Bronchial epithelial cell (primary cell): ENCODE measurements around the gene HECW1. TPM values are rescaled to one million over a fixed set of nuclear protein-coding genes. Genes with fewer than 3 reads are reported as not detected.

ENCODE experiments used
- DNase-seq: peaks from one replicate; pipeline ENCODE4 v3.0.0-alpha.2; 2010; ENCODE audit warnings: low read depth
- FAIRE-seq: peaks from 2 replicates; lab custom pipeline; 2011; peaks lifted over from hg19 to GRCh38; lab: Jason Lieb, UNC
- H3K27me3 ChIP-seq: 2 replicates; pipeline ENCODE4 v1.5.1; 2011; ENCODE audit warnings: low read length; ENCODE audit not compliant: control insufficient read depth, insufficient read depth
- H3K36me3 ChIP-seq: 2 replicates; pipeline ENCODE4 v1.5.1; 2011; ENCODE audit warnings: low read length; ENCODE audit not compliant: control insufficient read depth, insufficient read depth
- H3K4me3 ChIP-seq: 2 replicates; pipeline ENCODE4 v1.5.1; 2011; ENCODE audit warnings: mild to moderate bottlenecking, low read depth, low read length, control low read depth
- total RNA-seq: library from RNA; depleted of rRNA; stranded (reverse); fragments of >200 nt; gene quantifications from 2 replicates; pipeline ENCODE4 v1.2.1, GENCODE V29; 2014
- TF ChIP-seq, protein P1 (sequence below): IDR thresholded peaks from 2 replicates; pipeline ENCODE4 v1.5.1; 2011; ENCODE audit warnings: mild to moderate bottlenecking, moderate library complexity, low read length, control low read depth, inconsistent platforms; ENCODE audit not compliant: insufficient read depth, severe bottlenecking

HECW1 gene
- total RNA-seq, 1 donor from 2014 or later, result under 0.01 TPM

DNA sequence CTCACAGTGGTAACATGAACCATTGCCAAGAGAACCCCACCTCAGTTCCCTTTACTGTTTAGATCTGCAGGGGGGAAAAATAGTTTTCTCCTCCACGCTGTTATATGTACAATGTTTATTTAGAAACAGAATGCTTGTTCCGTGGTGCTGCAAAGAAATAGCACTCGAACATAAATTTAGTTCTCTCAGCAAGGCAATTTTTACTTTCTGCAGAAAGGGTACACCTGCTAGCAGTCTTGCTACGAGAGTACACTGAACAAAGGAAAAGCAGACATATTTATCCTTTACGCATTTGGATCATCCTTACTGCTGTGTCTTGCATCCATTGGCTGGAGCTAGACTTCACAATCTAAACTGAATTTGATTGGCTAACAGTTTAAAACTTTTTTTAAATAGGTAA, 178.5 kb downstream of the HECW1 start:
- TF ChIP-seq, protein P1, sequence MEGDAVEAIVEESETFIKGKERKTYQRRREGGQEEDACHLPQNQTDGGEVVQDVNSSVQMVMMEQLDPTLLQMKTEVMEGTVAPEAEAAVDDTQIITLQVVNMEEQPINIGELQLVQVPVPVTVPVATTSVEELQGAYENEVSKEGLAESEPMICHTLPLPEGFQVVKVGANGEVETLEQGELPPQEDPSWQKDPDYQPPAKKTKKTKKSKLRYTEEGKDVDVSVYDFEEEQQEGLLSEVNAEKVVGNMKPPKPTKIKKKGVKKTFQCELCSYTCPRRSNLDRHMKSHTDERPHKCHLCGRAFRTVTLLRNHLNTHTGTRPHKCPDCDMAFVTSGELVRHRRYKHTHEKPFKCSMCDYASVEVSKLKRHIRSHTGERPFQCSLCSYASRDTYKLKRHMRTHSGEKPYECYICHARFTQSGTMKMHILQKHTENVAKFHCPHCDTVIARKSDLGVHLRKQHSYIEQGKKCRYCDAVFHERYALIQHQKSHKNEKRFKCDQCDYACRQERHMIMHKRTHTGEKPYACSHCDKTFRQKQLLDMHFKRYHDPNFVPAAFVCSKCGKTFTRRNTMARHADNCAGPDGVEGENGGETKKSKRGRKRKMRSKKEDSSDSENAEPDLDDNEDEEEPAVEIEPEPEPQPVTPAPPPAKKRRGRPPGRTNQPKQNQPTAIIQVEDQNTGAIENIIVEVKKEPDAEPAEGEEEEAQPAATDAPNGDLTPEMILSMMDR, result no peak
- DNase-seq (no peak), FAIRE-seq (no peak)
- Histone ChIP-seq H3K4me3 (no peak overlapping the region), H3K27me3 (no peaks in the 10 kb centered on the region), H3K36me3 (no peaks in the 10 kb centered on the region)

DNA sequence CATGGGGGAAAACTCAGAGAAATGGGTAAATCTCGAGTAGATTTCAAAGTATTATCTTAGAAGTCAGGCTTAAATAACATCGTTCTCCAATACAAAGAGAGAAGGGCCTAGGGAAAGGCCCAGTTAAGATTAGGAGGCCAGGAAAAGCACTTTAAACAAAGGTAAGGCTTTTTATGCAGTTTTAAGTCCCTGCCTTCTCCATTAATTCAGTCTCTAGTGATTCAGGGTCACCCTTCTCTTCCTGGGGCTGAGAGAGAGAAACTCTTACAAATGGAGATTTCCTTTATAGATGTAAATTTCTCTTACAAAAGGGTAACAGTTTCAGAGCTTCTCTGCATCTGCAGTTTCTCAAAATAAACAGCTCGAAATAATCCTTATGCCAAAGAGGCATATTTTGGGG, 179.3 kb downstream of the HECW1 start:
- DNase-seq (no peak), FAIRE-seq (no peak)
- H3K36me3 ChIP-seq, result no peaks in the 10 kb centered on the region
- TF ChIP-seq, protein P1, result no peak
- no peak overlapping the region for H3K4me3 ChIP-seq
- H3K27me3 ChIP-seq, result no peaks in the 10 kb centered on the region

DNA sequence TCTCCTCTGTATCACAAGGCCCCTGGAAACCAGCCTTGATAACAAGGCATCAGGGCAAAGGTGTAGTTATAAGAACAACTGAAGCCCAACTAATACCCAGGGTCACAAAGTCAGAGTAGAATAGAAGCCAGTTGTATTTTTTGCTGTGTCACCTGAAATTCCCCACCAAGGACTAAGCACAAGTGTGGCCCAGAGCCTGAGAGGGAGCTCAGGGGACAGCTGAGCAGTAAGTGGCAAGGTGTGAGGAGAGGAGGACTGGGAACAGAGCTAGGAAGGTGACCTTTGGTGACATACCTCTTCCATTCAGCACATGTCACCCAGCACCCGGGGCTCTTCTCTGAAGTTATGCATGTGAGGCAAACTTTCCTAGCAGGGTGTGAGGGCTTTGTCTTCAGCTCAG, 179.9 kb downstream of the HECW1 start:
- no peaks in the 10 kb centered on the region for H3K27me3 ChIP-seq

DNA sequence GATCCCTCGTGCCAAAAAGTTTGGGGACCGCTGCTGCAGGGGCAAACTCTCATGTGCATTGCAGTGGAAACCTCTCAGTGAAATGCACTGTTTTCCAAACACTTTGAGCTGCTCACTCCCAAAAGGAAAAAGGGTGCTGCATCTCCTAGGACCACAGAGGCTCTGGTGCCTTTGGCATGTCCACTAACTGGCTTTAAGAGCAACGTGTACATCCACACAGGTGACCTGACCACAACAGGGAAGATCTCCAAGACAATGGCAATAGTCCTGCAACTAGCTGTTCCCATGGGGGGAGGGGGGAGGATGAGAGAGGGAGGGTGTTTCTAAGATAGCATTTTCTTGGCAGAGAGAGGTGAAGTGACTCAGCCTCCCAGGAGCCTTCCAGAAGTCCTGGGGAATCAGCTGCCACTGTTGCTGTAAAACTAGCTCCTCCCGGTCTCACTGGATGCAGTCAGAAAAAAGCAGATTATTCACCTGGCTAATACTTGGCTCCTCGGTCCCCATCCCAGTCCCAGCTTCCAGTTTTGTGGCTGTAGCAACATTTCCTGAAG, 181.7 kb downstream of the HECW1 start:
- peak; percentile 81 for FAIRE-seq
- H3K27me3 ChIP-seq, result no peaks in the 10 kb centered on the region

More for the DNA sequence above, 179.9 kb downstream of the HECW1 start:
- no peak for FAIRE-seq
- TF ChIP-seq, protein P1, result no peak
- no peaks in the 10 kb centered on the region for H3K36me3 ChIP-seq
- no peak for DNase-seq
- no peak overlapping the region for H3K4me3 ChIP-seq

DNA sequence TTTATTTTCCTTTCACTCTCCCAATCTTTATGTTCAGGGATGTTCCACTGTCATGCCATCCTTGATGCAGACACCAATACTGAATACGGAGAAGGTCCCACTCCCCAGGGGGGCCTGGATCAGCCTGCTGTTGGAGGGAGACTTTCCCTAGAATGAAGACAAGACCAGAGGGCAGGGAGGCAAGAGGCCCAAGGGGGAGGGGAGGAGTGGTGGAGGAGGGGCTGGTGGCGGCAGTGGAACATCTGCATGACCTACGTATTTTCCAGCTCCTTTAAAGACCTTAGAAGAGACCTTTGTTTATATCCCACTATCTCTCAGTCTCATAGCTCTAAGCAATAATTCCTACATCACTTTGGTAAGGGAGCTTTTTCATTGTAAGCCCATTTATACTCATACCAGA, 183.0 kb downstream of the HECW1 start:
- no peak for DNase-seq
- no peak for FAIRE-seq
- Histone ChIP-seq H3K4me3 (no peak overlapping the region), H3K27me3 (no peaks in the 10 kb centered on the region), H3K36me3 (no peaks in the 10 kb centered on the region)
- TF ChIP-seq, protein P1, result no peak

More for the DNA sequence above, 181.7 kb downstream of the HECW1 start:
- Histone ChIP-seq H3K4me3 (no peak overlapping the region), H3K36me3 (no peaks in the 10 kb centered on the region)
- peak; percentile 84 for DNase-seq
- TF ChIP-seq, protein P1, result no peak

DNA sequence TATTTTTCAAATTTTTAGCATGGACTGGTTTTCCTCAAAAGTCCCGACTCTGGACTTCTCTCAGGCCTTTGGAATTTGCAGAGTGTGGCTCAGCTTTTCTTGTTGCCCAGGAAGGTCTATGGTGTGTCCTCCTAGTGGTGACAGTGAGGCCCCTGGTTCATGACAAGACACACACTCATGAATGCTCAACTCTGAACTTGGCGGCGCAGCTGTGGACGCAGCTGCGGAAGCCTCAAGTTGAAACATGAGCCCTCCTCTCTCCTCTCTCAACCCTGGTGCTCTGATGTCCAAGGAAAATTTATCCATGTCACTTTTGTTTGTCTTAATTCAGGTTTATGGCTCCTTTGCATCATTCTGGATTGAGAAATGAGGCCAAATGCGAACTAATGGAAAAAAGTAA, 183.9 kb downstream of the HECW1 start:
- no peaks in the 10 kb centered on the region for H3K36me3 ChIP-seq
- DNase-seq (no peak), FAIRE-seq (no peak)
- no peak overlapping the region for H3K4me3 ChIP-seq
- TF ChIP-seq, protein P1, result no peak
- no peaks in the 10 kb centered on the region for H3K27me3 ChIP-seq
